A204.1 (cell line): ENCODE measurements around the gene H6PD.

Source experiments
- FAIRE-seq: peaks from 2 replicates; lab custom pipeline; 2012; peaks lifted over from hg19 to GRCh38; lab: Jason Lieb, UNC

Gene H6PD

GRCh38 chr1:9207715-9208114 lies 26.9 kb upstream of the H6PD start:
- no peak for FAIRE-seq

- FAIRE-seq, result no peak
These were observed 23.2 kb upstream of the H6PD start for GRCh38 chr1:9211291-9211811.

- no peak for FAIRE-seq
These were observed 21.8 kb upstream of the H6PD start for GRCh38 chr1:9212735-9213134.

GRCh38 chr1:9213956-9214355 lies 20.6 kb upstream of the H6PD start:
- FAIRE-seq, result no peak

- no peak for FAIRE-seq
These were observed 15.7 kb upstream of the H6PD start for GRCh38 chr1:9218917-9219316.

- no peak for FAIRE-seq
These were observed 11.5 kb upstream of the H6PD start for GRCh38 chr1:9222846-9223625.

GRCh38 chr1:9224664-9225410 lies 9.7 kb upstream of the H6PD start:
- no peak for FAIRE-seq

- FAIRE-seq, result no peak
These were observed 9.2 kb upstream of the H6PD start for GRCh38 chr1:9225411-9225785.

GRCh38 chr1:9228609-9229008 lies 6.0 kb upstream of the H6PD start:
- no peak for FAIRE-seq

- FAIRE-seq, result no peak
These were observed 5.0 kb upstream of the H6PD start for GRCh38 chr1:9229549-9229948.

GRCh38 chr1:9230869-9231533 lies 3.6 kb upstream of the H6PD start:
- no peak for FAIRE-seq

GRCh38 chr1:9231648-9232332 lies 2.8 kb upstream of the H6PD start:
- no peak for FAIRE-seq

GRCh38 chr1:9233241-9233941 lies 1.2 kb upstream of the H6PD start:
- FAIRE-seq, result no peak

GRCh38 chr1:9233942-9234222 lies 692 bp upstream of the H6PD start:
- FAIRE-seq, result no peak

GRCh38 chr1:9235096-9235459 lies 504 bp downstream of the H6PD start:
- no peak for FAIRE-seq

GRCh38 chr1:9235560-9235959 lies 986 bp downstream of the H6PD start:
- FAIRE-seq, result no peak

GRCh38 chr1:9238134-9238533 lies 3.6 kb downstream of the H6PD start:
- FAIRE-seq, result no peak

- FAIRE-seq, result no peak
These were observed 4.0 kb downstream of the H6PD start for GRCh38 chr1:9238550-9238949.

GRCh38 chr1:9239622-9240401 lies 5.2 kb downstream of the H6PD start:
- no peak for FAIRE-seq

- FAIRE-seq, result no peak
These were observed 6.6 kb downstream of the H6PD start for GRCh38 chr1:9240914-9241820.
